ENCODE results near the gene NPSR1. TPM values are rescaled to one million over a fixed set of nuclear protein-coding genes. Genes with fewer than 3 reads are reported as not detected.

NPSR1 gene
- total RNA-seq, 2 donors from 2014 or later: not detected

GRCh38 chr7:34761627-34762026 lies 103.6 kb downstream of the NPSR1 start:
- H3K4me3 ChIP-seq: no peak overlapping the region
- no peak overlapping the region for H3K27ac ChIP-seq
- H3K36me3 ChIP-seq: no peaks in the 10 kb centered on the region
- no peaks in the 10 kb centered on the region for H3K9me3 ChIP-seq
- intact Hi-C loops (cut with DNase I): no loop called here
- H3K4me1 ChIP-seq (replicated peaks): no peaks in the 10 kb centered on the region
- no peak for TF ChIP-seq POLR2AphosphoS5 (IDR thresholded peaks at IDR 0.05)
- TF ChIP-seq POLR2A (IDR thresholded peaks at IDR 0.05): no peak
- no peak for TF ChIP-seq CTCF (IDR thresholded peaks at IDR 0.05)
- no peak for DNase-seq (ENCODE audit: low spot score)
- no peaks in the 10 kb centered on the region for H3K27me3 ChIP-seq (replicated peaks; ENCODE audit: insufficient read depth)

- H3K27ac ChIP-seq: no peak overlapping the region
- DNase-seq (ENCODE audit: low spot score): no peak
- no peaks in the 10 kb centered on the region for H3K36me3 ChIP-seq
- H3K9me3 ChIP-seq: no peaks in the 10 kb centered on the region
- no peaks in the 10 kb centered on the region for H3K27me3 ChIP-seq (replicated peaks; ENCODE audit: insufficient read depth)
- WGBS: 70% methylated on average over 2 of the region's 2 CpGs
- H3K4me1 ChIP-seq (replicated peaks): no peaks in the 10 kb centered on the region
- H3K4me3 ChIP-seq: no peak overlapping the region
- intact Hi-C loops (cut with DNase I): no loop called here
- no peak for TF ChIP-seq CTCF (IDR thresholded peaks at IDR 0.05)
- no peak for TF ChIP-seq POLR2AphosphoS5 (IDR thresholded peaks at IDR 0.05)
- no peak for TF ChIP-seq POLR2A (IDR thresholded peaks at IDR 0.05)
These were observed 104.7 kb downstream of the NPSR1 start for GRCh38 chr7:34762764-34763163.

- intact Hi-C loops (cut with DNase I): no loop called here
- H3K27ac ChIP-seq: no peak overlapping the region
- no peak overlapping the region for H3K4me3 ChIP-seq
- H3K9me3 ChIP-seq: no peaks in the 10 kb centered on the region
- no peaks in the 10 kb centered on the region for H3K27me3 ChIP-seq (replicated peaks; ENCODE audit: insufficient read depth)
- no peaks in the 10 kb centered on the region for H3K36me3 ChIP-seq
- H3K4me1 ChIP-seq (replicated peaks): no peaks in the 10 kb centered on the region
- no peak for TF ChIP-seq CTCF (IDR thresholded peaks at IDR 0.05)
- no peak for TF ChIP-seq POLR2AphosphoS5 (IDR thresholded peaks at IDR 0.05)
- TF ChIP-seq POLR2A (IDR thresholded peaks at IDR 0.05): no peak
- no peak for DNase-seq (ENCODE audit: low spot score)
These were observed 114.4 kb downstream of the NPSR1 start for GRCh38 chr7:34772296-34772938.

GRCh38 chr7:34776748-34777358 lies 118.8 kb downstream of the NPSR1 start:
- no peak for DNase-seq (ENCODE audit: low spot score)
- intact Hi-C loops (cut with DNase I): no loop called here
- 76% methylated on average over 1 of the region's 1 CpG for WGBS
- H3K27me3 ChIP-seq (replicated peaks; ENCODE audit: insufficient read depth): no peaks in the 10 kb centered on the region
- no peaks in the 10 kb centered on the region for H3K9me3 ChIP-seq
- H3K27ac ChIP-seq: no peak overlapping the region
- H3K36me3 ChIP-seq: no peaks in the 10 kb centered on the region
- TF ChIP-seq CTCF (IDR thresholded peaks at IDR 0.05): no peak
- no peak for TF ChIP-seq POLR2A (IDR thresholded peaks at IDR 0.05)
- TF ChIP-seq POLR2AphosphoS5 (IDR thresholded peaks at IDR 0.05): no peak
- H3K4me1 ChIP-seq (replicated peaks): no peaks in the 10 kb centered on the region
- no peak overlapping the region for H3K4me3 ChIP-seq

- 66% methylated on average over 3 of the region's 3 CpGs for WGBS
- intact Hi-C loops (cut with DNase I): no loop called here
These were observed 122.5 kb downstream of the NPSR1 start for GRCh38 chr7:34780546-34780945.

More at GRCh38 chr7:34780546-34780945, 122.5 kb downstream of the NPSR1 start:
- Histone ChIP-seq H3K9me3 (no peaks in the 10 kb centered on the region), H3K4me1 (replicated peaks) (no peaks in the 10 kb centered on the region), H3K36me3 (no peaks in the 10 kb centered on the region), H3K4me3 (no peak overlapping the region), H3K27me3 (replicated peaks; ENCODE audit: insufficient read depth) (no peaks in the 10 kb centered on the region), H3K27ac (no peak overlapping the region)
- TF ChIP-seq POLR2AphosphoS5 (IDR thresholded peaks at IDR 0.05) (no peak), CTCF (IDR thresholded peaks at IDR 0.05) (no peak), POLR2A (IDR thresholded peaks at IDR 0.05) (no peak)
- DNase-seq (ENCODE audit: low spot score): no peak

Data from prostate gland (tissue), 2 donors.